ENCODE measurements around the gene VMA21. TPM values are rescaled to one million over a fixed set of nuclear protein-coding genes. Genes with fewer than 3 reads are reported as not detected.

The VMA21 gene
- total RNA-seq, 2 experiments from 2014 or later, result 33.7 to 48.1 TPM

DNA sequence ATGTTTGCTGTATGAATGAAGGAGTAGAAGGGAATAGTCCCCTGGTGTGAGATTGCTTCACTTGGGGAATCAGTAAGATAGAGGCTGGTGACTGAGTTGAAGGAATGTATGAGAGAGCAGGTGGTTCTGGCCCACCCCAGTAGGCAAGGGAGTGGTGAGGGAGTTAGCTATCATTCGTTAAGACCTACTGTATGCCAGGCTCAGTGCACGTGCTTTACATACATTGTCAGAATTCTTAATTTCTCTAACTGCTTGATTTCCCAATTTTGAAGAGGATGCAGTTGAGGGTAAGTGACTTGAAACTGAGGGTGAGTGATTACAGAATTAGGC, 700 bp downstream of the VMA21 start:
- POLR2A ChIA-PET, result interaction anchor here (1.6 kb wide), 1 partner anchor 1458 kb away, joined by 4 read pairs; no protein-coding TSS in a partner anchor
- 0 out of 2 replicates have a peak overlapping the region, but pooled peaks have one; percentile 18 for H2AFZ ChIP-seq (ENCODE audit: low read length)
- intact Hi-C loops (cut with micrococcal nuclease; ENCODE audit: unreplicated experiment), result loop anchor here (2.0 to 5.0 kb wide), 2 partner anchors 415 to 829 kb away; partner anchors contain the start of genes HMGB3 and MTM1

DNA sequence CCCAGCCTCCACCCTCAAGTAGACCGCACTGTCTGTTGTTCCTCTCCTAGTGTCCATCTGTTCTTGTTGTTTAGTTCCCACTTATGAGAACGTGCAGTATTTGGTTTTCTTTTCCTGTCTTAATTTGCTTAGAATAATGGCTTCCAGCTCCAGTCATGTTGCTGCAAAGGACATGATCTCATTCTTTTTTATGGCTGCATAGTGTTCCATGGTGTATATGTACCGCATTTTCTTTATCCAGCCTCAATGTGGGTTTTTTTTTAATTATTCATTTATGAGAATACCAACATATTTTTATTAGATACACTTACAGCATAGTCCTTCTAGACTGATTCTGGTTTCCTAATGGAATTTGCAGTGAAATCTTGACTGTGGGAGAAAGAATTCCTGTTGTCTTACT, 1.3 kb downstream of the VMA21 start:
- H3K4me2 ChIP-seq (ENCODE audit: low read length), result peak overlapping the region; percentile 73

More for the DNA sequence above, 700 bp downstream of the VMA21 start:
- Histone ChIP-seq H3K9me3 (ENCODE audit: low read length) (no peaks in the 10 kb centered on the region), H3K36me3 (ENCODE audit: insufficient read depth, low read length) (peaks cover 27% of the 10 kb centered on the region), H3K9me2 (ENCODE audit: insufficient read depth, low read length) (no peaks in the 10 kb centered on the region), H3K4me1 (ENCODE audit: insufficient read depth, low read length, poor library complexity, severe bottlenecking) (peaks cover 35% of the 10 kb centered on the region), H4K20me1 (ENCODE audit: insufficient read depth, low read length) (peaks cover 24% of the 10 kb centered on the region), H3K4me2 (ENCODE audit: low read length) (peak overlapping the region; percentile 73), H3K4me3 (ENCODE audit: low read depth, low read length, poor library complexity, severe bottlenecking) (peak overlapping the region; percentile 98), H3K27ac (ENCODE audit: low read depth, low read length, poor library complexity, severe bottlenecking) (peak overlapping the region; percentile 93), H3K79me2 (ENCODE audit: insufficient read depth, low read depth, low read length) (peaks cover 63% of the 10 kb centered on the region)
- no TSS peak for BruUV-seq (replicated peaks)
- TF ChIP-seq, protein P1, sequence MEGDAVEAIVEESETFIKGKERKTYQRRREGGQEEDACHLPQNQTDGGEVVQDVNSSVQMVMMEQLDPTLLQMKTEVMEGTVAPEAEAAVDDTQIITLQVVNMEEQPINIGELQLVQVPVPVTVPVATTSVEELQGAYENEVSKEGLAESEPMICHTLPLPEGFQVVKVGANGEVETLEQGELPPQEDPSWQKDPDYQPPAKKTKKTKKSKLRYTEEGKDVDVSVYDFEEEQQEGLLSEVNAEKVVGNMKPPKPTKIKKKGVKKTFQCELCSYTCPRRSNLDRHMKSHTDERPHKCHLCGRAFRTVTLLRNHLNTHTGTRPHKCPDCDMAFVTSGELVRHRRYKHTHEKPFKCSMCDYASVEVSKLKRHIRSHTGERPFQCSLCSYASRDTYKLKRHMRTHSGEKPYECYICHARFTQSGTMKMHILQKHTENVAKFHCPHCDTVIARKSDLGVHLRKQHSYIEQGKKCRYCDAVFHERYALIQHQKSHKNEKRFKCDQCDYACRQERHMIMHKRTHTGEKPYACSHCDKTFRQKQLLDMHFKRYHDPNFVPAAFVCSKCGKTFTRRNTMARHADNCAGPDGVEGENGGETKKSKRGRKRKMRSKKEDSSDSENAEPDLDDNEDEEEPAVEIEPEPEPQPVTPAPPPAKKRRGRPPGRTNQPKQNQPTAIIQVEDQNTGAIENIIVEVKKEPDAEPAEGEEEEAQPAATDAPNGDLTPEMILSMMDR (conservative IDR thresholded peaks at IDR 0.05; ENCODE audit: low read length), result no peak
- no peak for TF ChIP-seq EZH2phosphoT487 (IDR thresholded peaks at IDR 0.05; ENCODE audit: borderline replicate concordance, low read depth, low read length)
- CTCF ChIA-PET (ENCODE audit: unreplicated experiment), result no interaction called here
- DNase-seq (ENCODE audit: low spot score), result peak; percentile 15

More for the DNA sequence above, 1.3 kb downstream of the VMA21 start:
- TF ChIP-seq, protein P1 (conservative IDR thresholded peaks at IDR 0.05; ENCODE audit: low read length), result no peak
- no peak for TF ChIP-seq EZH2phosphoT487 (IDR thresholded peaks at IDR 0.05; ENCODE audit: borderline replicate concordance, low read depth, low read length)
- H2AFZ ChIP-seq (ENCODE audit: low read length), result no peak overlapping the region
- ChIA-PET POLR2A (interaction anchor here (0.7 to 1.6 kb wide), 2 partner anchors 738 to 1459 kb away, joined by 3 to 4 read pairs; no protein-coding TSS in a partner anchor), CTCF (ENCODE audit: unreplicated experiment) (no interaction called here)
- peaks cover 24% of the 10 kb centered on the region for H4K20me1 ChIP-seq (ENCODE audit: insufficient read depth, low read length)
- peaks cover 31% of the 10 kb centered on the region for H3K36me3 ChIP-seq (ENCODE audit: insufficient read depth, low read length)
- H3K9me3 ChIP-seq (ENCODE audit: low read length), result no peaks in the 10 kb centered on the region
- H3K27ac ChIP-seq (ENCODE audit: low read depth, low read length, poor library complexity, severe bottlenecking), result no peak overlapping the region
- BruUV-seq (replicated peaks), result no TSS peak
- no peaks in the 10 kb centered on the region for H3K9me2 ChIP-seq (ENCODE audit: insufficient read depth, low read length)
- intact Hi-C loops (cut with micrococcal nuclease; ENCODE audit: unreplicated experiment), result loop anchor here (5.0 kb wide), 1 partner anchor 416 kb away; the partner anchor contains the start of gene HMGB3
- H3K4me1 ChIP-seq (ENCODE audit: insufficient read depth, low read length, poor library complexity, severe bottlenecking), result peaks cover 35% of the 10 kb centered on the region
- peak; percentile 1 for DNase-seq (ENCODE audit: low spot score)
- H3K4me3 ChIP-seq (ENCODE audit: low read depth, low read length, poor library complexity, severe bottlenecking), result peak overlapping the region; percentile 98
- peaks cover 69% of the 10 kb centered on the region for H3K79me2 ChIP-seq (ENCODE audit: insufficient read depth, low read depth, low read length)
